GM10847 (cell line): ENCODE measurements around the gene CSNK1E.

ENCODE experiments used
- POLR2A ChIP-seq: IDR thresholded peaks from 2 replicates; pipeline ENCODE4 v1.6.1; 2011; ENCODE audit not compliant: insufficient read length; ENCODE audit errors: extremely low read depth

The CSNK1E gene

DNA sequence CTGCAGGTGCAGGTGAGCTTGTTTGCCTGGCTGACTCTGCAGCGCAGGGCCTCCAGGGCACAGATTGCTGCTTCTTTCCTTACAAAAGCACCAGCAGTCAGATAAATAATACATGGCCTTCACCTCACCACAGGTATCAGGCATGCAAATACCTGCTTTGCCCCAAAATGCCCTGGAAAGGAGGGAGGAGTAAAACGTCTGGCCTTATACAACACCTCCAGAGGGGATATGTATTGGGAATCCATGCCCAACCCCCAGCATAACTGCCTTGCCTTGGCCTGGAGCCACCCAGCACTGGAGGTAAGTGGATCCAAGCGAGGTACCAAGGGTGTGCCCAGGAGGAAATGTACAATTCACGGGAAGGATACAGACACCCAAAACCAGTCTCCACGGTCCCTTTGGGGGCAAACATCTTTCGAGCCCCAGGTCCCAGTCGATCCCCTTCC lies 45.3 kb downstream of the CSNK1E start:
- TF ChIP-seq POLR2A, result no peak

DNA sequence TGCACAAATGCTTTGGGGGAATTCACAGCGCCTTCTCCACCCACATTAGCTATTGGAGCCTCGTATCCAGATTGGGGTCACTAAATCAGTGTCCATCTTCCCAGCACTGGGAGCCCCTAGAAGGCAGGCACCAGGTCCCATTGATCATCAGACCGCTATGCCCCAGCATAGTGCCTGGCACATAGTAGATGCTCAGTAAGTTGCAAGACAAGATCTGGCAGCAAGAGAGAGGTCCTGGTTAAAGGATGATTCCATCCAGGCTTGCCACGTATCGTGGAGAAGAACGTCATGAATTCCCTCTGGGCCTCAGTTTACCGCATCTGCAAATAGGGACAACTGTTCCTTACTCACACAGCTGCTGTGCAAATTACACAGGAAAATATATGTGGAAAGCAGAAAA lies 46.1 kb downstream of the CSNK1E start:
- TF ChIP-seq POLR2A, result no peak

DNA sequence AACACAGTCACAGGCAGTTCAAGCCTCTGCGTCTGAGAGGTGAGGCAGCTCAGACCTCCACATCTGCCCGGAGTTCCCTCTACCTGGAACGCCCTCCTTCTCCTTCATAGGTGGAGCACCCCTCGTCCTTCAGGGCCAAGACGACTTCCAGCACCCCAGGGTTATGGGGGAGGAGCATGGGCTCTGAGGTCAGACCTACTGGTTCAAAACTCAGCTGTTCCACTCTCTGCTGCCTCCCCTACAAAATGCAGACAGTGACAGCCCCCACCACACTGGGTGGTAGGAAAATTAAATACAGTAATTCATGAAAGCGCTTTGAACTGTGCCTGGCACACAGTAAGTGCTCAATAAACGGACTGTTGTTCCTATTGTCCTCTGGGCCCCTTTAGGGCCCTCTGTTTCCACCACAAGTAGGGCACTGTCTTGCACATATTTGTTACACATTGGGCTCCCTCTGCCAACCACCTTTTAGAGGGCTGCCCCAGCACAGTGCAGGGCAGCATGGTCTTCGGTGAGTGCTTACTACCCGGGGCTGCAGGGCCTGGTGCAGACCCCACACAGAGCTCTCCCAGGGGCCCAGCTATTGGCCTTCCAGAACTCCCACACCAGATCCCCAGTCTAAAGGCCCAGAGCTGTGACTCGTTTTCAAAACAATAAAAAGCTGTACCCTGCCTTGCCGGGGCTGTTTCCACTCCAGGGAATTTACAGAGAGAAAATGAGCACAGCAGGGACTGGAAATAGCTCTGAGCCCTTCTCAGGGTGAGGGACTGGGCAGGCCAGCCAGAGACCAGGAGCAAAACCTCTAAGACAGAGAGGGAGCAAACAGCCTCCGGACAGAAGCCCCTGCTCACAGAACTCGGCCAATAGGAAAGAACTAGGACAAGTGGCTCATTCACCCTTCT lies 46.9 kb downstream of the CSNK1E start:
- TF ChIP-seq POLR2A, result no peak

DNA sequence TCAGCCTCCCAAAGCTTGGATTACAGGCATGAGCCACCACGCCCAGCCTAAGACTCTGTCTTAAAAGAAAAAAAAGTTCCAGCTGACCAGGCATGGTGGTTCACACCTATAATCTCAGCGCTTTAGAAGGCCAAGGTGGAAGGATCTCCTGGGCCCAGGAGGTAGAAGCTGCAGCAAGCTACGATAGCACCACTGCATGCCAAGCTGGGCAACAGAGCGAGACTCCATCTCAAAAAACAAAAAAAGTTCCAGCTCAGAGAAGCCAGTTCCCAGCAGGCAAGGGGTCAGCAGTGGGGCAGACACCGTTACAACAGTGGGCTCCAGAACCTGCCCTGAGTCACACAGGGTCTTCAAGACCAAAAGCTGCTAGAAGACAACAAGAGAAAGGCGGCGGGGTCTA lies 47.8 kb downstream of the CSNK1E start:
- no peak for TF ChIP-seq POLR2A

DNA sequence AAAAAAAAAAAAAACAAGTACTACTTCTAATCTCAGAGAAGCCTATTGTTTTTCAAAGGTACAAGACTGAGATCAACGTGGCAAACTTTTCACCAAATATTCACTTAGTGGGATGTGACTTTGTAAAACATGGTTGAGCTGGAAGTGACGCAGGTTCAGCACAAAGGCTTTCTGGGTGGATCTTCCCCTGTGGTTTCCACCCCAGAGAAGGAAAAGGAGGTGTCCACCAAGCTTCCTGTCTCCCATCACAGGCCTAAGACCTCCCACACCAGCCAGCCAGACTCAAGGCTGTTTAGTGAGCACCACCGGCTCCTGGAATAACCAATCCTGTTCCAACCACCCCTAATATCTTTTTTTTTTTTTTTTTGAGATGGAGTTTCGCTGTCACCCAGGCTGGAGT lies 50.1 kb downstream of the CSNK1E start:
- no peak for TF ChIP-seq POLR2A

DNA sequence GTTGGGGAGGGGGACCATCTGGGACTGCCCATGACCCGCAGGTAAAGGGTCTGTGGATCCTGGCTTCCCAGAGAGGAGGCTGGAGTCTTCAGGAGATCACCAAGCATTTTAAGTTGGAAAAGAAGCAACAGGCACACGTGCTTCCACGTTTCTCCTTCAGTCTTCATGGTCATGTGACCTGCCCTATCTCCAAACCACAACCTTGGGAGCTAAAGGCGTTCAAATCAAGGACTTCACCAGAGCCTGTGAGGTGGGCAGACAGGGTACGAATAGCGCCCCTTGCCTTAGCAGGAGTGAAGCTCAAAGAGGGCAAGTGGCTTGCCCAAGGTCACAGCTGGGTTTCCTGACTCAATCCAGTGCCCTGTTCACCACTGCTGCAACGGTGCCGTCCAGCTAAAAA lies 51.1 kb downstream of the CSNK1E start:
- TF ChIP-seq POLR2A, result no peak

DNA sequence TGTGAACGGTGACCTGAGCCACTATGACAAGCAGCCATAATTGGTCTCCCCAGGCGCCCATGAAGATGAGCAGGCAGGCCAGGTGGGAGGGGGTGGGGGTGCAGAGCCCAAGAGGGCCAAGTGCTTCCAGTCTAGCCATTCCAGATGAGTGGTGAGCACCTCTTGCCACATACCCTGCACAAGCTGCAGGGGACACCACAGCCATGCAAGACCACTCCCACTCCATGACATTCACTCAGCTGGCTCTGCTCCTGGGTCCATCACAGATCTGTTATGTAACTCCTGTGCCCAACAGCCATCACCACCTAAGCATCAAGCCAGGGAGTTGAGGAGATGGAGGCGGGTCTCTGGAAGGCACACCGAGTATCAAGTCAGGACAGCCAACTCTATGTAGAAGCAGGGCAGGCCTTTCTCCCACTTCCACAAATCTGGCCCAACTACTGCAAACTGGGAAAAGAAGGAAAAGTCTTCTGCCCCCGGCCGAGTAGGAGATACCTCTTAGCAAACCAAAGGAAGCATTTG lies 52.9 kb downstream of the CSNK1E start:
- no peak for TF ChIP-seq POLR2A

DNA sequence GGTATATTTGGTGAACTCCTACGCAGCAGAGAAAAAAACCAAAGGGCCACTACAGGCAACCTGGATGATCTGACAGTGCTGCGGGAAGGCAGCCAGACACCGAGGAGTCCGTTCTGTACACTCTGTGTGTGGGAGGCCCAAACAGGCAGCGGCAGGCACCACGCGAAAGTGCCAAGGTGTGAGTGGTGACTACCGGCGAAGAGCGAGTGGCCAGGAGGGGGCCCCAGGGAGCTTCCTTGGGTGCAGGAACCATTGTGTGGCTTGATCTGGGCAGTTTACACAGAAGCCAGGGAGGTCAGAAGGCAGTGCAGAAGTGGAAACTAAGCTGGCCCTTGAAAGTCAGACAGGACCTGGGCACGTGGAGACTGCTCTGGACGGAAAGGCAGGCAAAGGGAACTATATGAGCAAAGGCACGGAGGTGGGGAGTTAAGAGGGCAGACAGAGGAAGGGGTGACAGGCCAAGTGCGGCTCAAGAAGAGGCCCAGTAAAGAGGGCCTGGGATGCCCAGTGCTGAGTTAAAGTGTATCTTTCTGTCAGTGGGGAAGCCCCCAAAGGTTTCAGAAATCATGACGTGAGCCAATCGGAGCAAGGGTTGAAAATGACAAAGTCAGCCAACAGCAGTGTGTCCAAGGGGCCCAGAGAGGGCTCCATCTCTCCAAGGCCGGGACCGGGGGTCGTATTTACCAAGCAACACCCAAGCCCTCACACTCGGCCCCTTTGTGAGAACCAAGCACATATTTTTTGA lies 55.0 kb downstream of the CSNK1E start:
- TF ChIP-seq POLR2A, result no peak

DNA sequence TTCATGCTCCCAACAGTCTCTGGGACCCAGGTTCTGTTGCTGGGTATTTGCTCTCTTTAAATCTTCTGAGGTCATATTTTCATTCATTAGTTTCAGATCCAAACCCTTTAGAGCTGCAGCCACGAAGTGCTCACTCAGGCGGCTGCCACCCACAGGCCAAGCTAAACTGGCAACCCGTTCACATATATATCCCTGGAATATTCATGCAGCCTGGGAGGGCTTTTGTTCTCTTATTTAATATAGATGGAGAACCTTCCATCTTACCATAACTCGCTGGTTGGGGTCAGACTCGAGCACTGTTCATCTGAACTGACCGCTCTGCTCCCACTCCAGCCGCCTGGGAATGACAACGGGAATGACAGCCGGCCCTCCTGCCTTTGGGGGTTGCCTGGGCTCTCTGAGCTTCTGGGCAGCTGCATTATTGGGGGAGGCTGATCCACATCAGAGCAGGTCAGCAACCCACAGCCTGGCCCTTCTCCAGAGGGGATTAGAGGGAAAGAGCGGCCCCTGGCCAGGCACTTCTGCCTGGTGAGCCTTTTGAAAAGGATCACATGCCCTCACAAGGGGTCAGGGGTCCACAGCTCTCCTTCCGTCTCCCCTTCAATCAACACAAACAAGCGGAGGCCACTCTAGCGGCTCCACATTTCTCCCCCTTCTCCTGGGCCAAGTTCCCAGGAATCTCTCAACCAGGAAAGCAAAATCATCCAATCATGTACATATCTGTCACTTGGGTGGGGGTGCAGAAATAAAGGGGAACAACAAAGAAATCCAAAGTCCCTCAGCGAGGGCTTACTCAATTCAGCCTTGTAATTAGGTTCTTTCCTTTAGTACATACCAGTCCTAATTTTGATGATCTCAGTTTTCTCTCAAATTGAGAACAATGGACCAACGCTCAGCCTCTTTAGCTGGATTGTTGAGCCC lies 56.2 kb downstream of the CSNK1E start:
- no peak for TF ChIP-seq POLR2A

DNA sequence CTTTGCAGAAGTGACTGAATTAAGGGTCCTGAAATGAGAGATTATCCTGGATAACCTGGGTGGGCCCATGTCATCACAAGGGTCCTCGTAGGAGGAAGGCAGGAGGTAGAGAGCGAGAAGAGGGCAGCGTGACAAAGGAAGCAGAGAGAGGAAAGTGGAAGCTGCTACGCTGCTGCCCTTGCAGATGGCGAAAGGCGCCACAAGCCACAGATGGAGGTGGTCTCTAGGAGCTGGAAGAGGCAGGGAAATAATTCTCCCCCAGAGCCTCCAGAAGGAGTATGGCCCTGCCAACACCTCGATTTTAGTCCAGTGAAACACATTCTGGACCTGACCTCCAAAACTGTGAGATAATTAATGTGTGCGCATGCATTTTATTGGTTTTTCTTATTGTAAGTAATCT lies 57.9 kb downstream of the CSNK1E start:
- TF ChIP-seq POLR2A, result no peak

DNA sequence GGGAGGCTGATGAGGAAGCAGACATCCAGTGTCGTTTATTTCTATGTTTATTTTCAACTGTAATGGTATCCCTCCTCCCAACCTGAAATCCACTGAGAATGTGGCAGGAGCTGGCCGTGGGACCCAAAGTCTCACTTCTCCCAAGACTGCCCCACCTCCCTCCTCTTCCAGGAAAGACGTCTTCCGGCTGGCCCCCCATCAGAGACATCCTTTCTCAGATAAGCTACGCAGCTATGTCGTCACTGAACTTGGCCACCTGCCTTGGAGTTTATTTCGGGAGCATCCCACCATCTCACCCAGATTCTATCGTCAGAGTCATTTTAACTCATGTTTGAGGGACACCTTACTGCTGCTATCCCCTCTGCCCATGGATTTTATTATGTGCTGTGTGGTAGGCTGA lies 58.3 kb downstream of the CSNK1E start:
- no peak for TF ChIP-seq POLR2A

DNA sequence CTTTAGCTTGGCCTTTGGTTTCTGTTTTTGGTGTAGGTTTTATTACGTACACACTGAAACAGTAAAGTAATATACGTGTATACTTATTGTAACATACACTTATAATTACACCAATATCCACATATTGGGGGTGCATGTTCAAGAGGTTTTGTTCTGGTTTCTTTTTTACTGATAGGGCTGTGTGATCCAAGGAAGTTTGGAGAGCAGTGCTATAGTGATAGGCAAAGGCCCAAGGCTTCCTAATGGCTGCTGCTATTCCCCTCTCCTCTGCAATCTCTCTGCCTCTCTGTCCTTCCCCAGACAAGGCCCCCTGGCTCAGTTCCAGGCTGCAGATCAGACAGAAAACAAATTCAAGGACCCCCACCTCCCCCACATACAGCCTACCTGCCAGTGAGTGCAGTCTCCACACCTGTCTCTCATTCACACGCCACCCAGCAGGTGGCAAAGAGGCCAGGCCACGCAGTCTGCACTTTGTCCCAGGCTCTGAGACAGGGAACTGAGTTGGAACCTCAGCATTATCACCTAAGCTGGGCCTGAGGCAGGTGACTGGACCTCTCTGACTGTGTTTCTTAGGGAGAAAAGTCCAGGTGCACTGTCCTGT lies 59.5 kb downstream of the CSNK1E start:
- no peak for TF ChIP-seq POLR2A

DNA sequence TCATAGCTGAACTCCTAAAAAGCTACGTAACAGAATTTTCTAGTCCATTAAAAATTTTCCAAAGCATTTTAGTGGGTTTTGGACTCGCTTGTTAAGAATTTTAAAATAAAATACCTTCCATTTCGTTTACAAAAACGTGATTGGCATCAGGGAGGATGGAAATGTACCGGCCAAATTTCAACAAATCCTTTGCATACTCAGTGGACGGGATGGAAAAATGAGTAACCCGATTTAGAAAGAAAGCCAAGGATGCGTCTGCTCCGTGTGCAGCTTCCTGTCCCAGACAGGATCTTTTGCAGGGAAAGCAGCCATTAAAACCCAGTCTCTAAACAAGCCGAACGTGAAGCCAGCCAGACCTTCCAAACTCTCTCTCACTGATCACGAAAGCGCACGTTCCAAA lies 60.1 kb downstream of the CSNK1E start:
- no peak for TF ChIP-seq POLR2A

DNA sequence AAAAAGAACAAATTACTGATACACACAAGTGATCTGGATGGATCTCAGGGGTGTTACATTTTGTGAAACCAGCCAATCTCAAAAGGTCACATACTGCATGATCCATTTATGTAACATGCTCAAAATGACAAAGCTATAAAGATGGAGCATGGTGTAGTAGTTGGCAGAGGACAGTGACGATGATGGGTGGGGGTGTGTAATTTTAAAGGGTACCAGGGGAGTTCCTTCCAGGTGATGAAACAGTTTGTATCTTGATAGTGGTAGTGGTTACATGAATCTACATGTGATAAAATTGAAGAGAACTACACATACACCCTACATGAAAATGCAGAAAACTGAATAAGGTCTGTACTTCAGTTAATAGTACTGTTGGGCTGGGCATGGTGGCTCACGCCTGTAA lies 61.5 kb downstream of the CSNK1E start:
- no peak for TF ChIP-seq POLR2A

DNA sequence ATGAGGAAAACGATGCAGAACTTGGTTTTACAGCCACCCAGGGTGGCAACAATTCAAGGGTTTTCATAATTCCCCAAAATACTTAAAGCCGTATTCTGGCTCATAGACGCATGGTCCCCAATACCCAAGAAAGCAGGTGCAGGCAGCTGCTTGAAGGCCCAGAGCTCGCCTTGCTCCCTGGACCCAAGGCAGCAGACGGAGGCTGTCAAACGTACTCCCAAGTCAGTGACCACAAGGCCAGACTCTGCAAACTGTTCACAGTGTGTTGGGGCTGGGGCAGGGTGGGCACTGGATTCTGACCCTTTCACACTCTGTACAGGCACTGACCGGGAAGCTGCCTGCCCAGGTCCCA lies 65.9 kb downstream of the CSNK1E start:
- TF ChIP-seq POLR2A, result no peak
